HepG2 (cell line): ENCODE measurements around the gene CAPZB. TPM values are rescaled to one million over a fixed set of nuclear protein-coding genes. Genes with fewer than 3 reads are reported as not detected.

Source experiments
- ATAC-seq: fragments of 200-7000 bp; cut with Tn5 transposase; 3 replicates; pipeline ENCODE4 v1.9.1; 2020; ENCODE audit warnings: mild to moderate bottlenecking, moderate library complexity
- BruUV-seq: library from RNA; stranded (reverse); fragments of 400-500 nt; replicated peaks from 2 replicates; lab custom pipeline; 2021; lab: Mats Ljungman, UMichigan
- CTCF ChIA-PET: fragments of 300-600 bp; formaldehyde crosslinking; extraction: SDS; loops from one replicate; lab custom pipeline; 2021; ENCODE audit warnings: low total read pairs, inconsistent platforms, low intra/inter-chr PET ratio; lab: Yijun Ruan, JAX
- POLR2A ChIA-PET: fragments of 350-600 bp; sonication (Branson Sonifier 250); formaldehyde crosslinking; loops from one replicate; lab custom pipeline; 2020; ENCODE audit warnings: antibody characterized with exemption, inconsistent platforms; lab: Yijun Ruan, JAX
- DNase-seq: peaks from one replicate; pipeline ENCODE4 v3.0.0-alpha.2; 2015; ENCODE audit warnings: low spot score
- FAIRE-seq: peaks from 3 replicates; lab custom pipeline; 2011; peaks lifted over from hg19 to GRCh38; lab: Jason Lieb, UNC
- H2AFZ ChIP-seq: one replicate; pipeline ENCODE4 v1.6.1; 2011; ENCODE audit warnings: low read length, inconsistent platforms
- H3K27ac ChIP-seq: fragments of 300-600 bp; 3 replicates; pipeline ENCODE4 v1.8.0; 2011; ENCODE audit warnings: mixed run types, mild to moderate bottlenecking, mixed read lengths, low read length, inconsistent platforms; ENCODE audit not compliant: insufficient read depth; ENCODE audit errors: extremely low read length
- H3K27me3 ChIP-seq, 2 experiments: fragments of 200-600 bp in 1 of 2; 2 replicates in 1 of 2; 3 replicates in 1 of 2; pipeline versions ENCODE4 v1.6.0 to v1.8.0; 2011; ENCODE audit warnings: low read length in 2 of 2, mild to moderate bottlenecking in 2 of 2, moderate library complexity in 2 of 2, inconsistent platforms in 1 of 2; ENCODE audit not compliant: insufficient read depth in 2 of 2, control insufficient read depth in 1 of 2
- H3K36me3 ChIP-seq, 2 experiments: fragments of 200-600 bp in 1 of 2; replicated peaks in 1 of 2; 2 replicates in 1 of 2; 3 replicates in 1 of 2; pipeline versions ENCODE4 v1.5.1 to v1.8.0; 2011; ENCODE audit warnings: low read length in 2 of 2, inconsistent platforms in 1 of 2; ENCODE audit not compliant: insufficient read depth in 2 of 2, control insufficient read depth in 1 of 2
- H3K4me1 ChIP-seq: 2 replicates; pipeline ENCODE4 v1.5.1; 2012; ENCODE audit warnings: low read length, inconsistent platforms; ENCODE audit not compliant: insufficient read depth
- H3K4me2 ChIP-seq: 2 replicates; pipeline ENCODE4 v1.6.0; 2011; ENCODE audit warnings: low read depth, low read length, inconsistent platforms
- H3K4me3 ChIP-seq, 3 experiments: fragments of 200-600 bp in 1 of 3; sonication (generic), shearing (Covaris generic) in 1 of 3; replicated peaks in 1 of 3; 2 replicates each; pipeline ENCODE4 v1.5.1; 2011 to 2016; ENCODE audit warnings: low read length in 3 of 3, inconsistent platforms in 2 of 3, low read depth in 2 of 3, mild to moderate bottlenecking in 2 of 3, control low read depth in 1 of 3, mixed read lengths in 1 of 3; ENCODE audit not compliant: insufficient read depth in 1 of 3
- H3K79me2 ChIP-seq: one replicate; pipeline ENCODE4 v1.6.1; 2011; ENCODE audit warnings: low read length, inconsistent platforms; ENCODE audit not compliant: insufficient read depth
- H3K9ac ChIP-seq: 2 replicates; pipeline ENCODE4 v1.6.0; 2011; ENCODE audit warnings: mild to moderate bottlenecking, low read depth, low read length, inconsistent platforms; ENCODE audit not compliant: insufficient read depth
- H3K9me3 ChIP-seq: 2 replicates; pipeline ENCODE4 v1.5.1; 2012; ENCODE audit warnings: mild to moderate bottlenecking, low read length
- H4K20me1 ChIP-seq: 2 replicates; pipeline ENCODE4 v1.6.0; 2011; ENCODE audit warnings: inconsistent platforms, mild to moderate bottlenecking, low read length, moderate library complexity; ENCODE audit not compliant: insufficient read depth
- ARID3A ChIP-seq: IDR thresholded peaks from 2 replicates; pipeline ENCODE4 v1.6.1; 2012; ENCODE audit warnings: low read depth, low read length, improper control_type of control experiment
- CBX5 ChIP-seq: sonication (generic); formaldehyde crosslinking; IDR thresholded peaks from 2 replicates; pipeline ENCODE4 v1.4.0; 2020; ENCODE audit warnings: missing genetic modification reagents, borderline replicate concordance
- DBP ChIP-seq: sonication (generic); formaldehyde crosslinking; IDR thresholded peaks from 2 replicates; pipeline ENCODE4 v1.4.0; 2020; ENCODE audit warnings: missing genetic modification reagents; ENCODE audit errors: not compliant biosample characterization
- ELK4 ChIP-seq: sonication (generic); formaldehyde crosslinking; IDR thresholded peaks from 2 replicates; pipeline ENCODE4 v1.9.0; 2021; ENCODE audit warnings: missing genetic modification reagents, borderline replicate concordance
- HDAC1 ChIP-seq: sonication (generic); formaldehyde crosslinking; IDR thresholded peaks from 2 replicates; pipeline ENCODE4 v1.5.1; 2020; ENCODE audit warnings: mild to moderate bottlenecking, missing genetic modification reagents
- PCBP1 ChIP-seq: fragments of 200-400 bp; formaldehyde crosslinking; IDR thresholded peaks from 2 replicates; pipeline ENCODE4 v1.6.1; 2017; ENCODE audit warnings: mild to moderate bottlenecking, low read depth, low read length, borderline replicate concordance
- RBM39 ChIP-seq: fragments of 200-400 bp; formaldehyde crosslinking; IDR thresholded peaks from one replicate; pipeline ENCODE4 v1.6.1; 2018; ENCODE audit warnings: antibody characterized with exemption, mild to moderate bottlenecking, low read depth, low read length; ENCODE audit not compliant: poor library complexity, severe bottlenecking
- SMARCE1 ChIP-seq: fragments of 450-650 bp; IDR thresholded peaks from 2 replicates; pipeline ENCODE4 v1.6.1; 2017; ENCODE audit warnings: borderline replicate concordance
- TP53 ChIP-seq: sonication (generic); formaldehyde crosslinking; conservative IDR thresholded peaks from 2 replicates; pipeline ENCODE4 v1.4.0; 2020; ENCODE audit warnings: missing genetic modification reagents
- U2AF2 ChIP-seq: fragments of 200-400 bp; formaldehyde crosslinking; IDR thresholded peaks from 2 replicates; pipeline ENCODE4 v1.6.1; 2017; ENCODE audit warnings: low read depth, mild to moderate bottlenecking, low read length
- YEATS4 ChIP-seq: sonication (generic); formaldehyde crosslinking; IDR thresholded peaks from 2 replicates; pipeline ENCODE4 v1.4.0; 2020; ENCODE audit warnings: missing genetic modification reagents, borderline replicate concordance
- ZNF282 ChIP-seq: fragments of 450-650 bp; IDR thresholded peaks from 2 replicates; pipeline ENCODE4 v1.6.1; 2018; ENCODE audit not compliant: partially characterized antibody
- ZNF639 ChIP-seq: conservative IDR thresholded peaks from 2 replicates; pipeline ENCODE4 v1.6.1; 2018; ENCODE audit warnings: missing genetic modification reagents
- WGBS: methylation state at CpG from one replicate; pipeline ENCODE4 v1.1.6; 2017; ENCODE audit warnings: low lambda C conversion rate; 5-methylcytosine and 5-hydroxymethylcytosine counted together
- in situ Hi-C: cut with HindIII; loops from 2 replicates; pipeline ENCODE4 v1.10.0; 2017; ENCODE audit warnings: low pct_unique_long_range_greater_than_20kb; ENCODE audit not compliant: extremely low pct_ligation_motif_present
- intact Hi-C: fragments of 100-400 bp; cut with micrococcal nuclease; formaldehyde crosslinking; loops from one replicate; pipeline ENCODE4 v1.10.0; 2022; ENCODE audit not compliant: unreplicated experiment
- polyA plus RNA-seq, 8 experiments: library from polyadenylated mRNA; depleted of rRNA in 3 of 8; stranded (reverse) in 7 of 8; unstranded in 1 of 8; fragments of >200 nt; fragmentation: Illumina TruSeq in 4 of 8; extraction: Trizol in 4 of 8; gene quantifications; 2 replicates each; pipeline versions ENCODE4 v1.2.1 to v1.2.3, GENCODE V29; 2011 to 2016; ENCODE audit warnings: low read depth in 4 of 8, missing spikeins in 1 of 8, mixed read lengths in 1 of 8; ENCODE audit not compliant: insufficient read depth in 1 of 8
- total RNA-seq, 5 experiments: library from RNA; depleted of rRNA; stranded (reverse); fragments of >200 nt; fragmentation: Illumina TruSeq; extraction: Trizol; gene quantifications; 2 replicates each; pipeline ENCODE4 v1.2.3, GENCODE V29; 2016; ENCODE audit warnings: low read depth in 1 of 5

CAPZB gene
- total and polyA plus RNA-seq, 2 of the 13 experiments (the other 11 are each of a cell fraction or from before 2014, with no cell fraction given) = 58.9 to 76.9 TPM

GRCh38 chr1:19358710-19359109 is 126.6 kb downstream of the CAPZB start:
- no peak overlapping the region for H2AFZ ChIP-seq
- peaks cover 2% of the 10 kb centered on the region; the same call in 1 of the 2 replicates for H3K4me1 ChIP-seq
- in situ Hi-C loops = no loop called here
- ChIA-PET CTCF (no interaction called here), POLR2A (no interaction called here)
- intact Hi-C loops = no loop called here
- no peak overlapping the region for H3K4me3 ChIP-seq
- H3K27ac ChIP-seq = no peak overlapping the region
- BruUV-seq = no TSS peak
- no peaks in the 10 kb centered on the region for H3K79me2 ChIP-seq
- H3K9me3 ChIP-seq = no peaks in the 10 kb centered on the region
- no peak overlapping the region for H3K4me2 ChIP-seq
- H3K36me3 ChIP-seq = peaks cover 28 to 54% of the 10 kb centered on the region in 2 experiments
- no peak for DNase-seq
- FAIRE-seq = no peak
- no peak for ATAC-seq
- H3K9ac ChIP-seq = no peak overlapping the region
- no peaks in the 10 kb centered on the region for H3K27me3 ChIP-seq
- H4K20me1 ChIP-seq = no peaks in the 10 kb centered on the region
- TF ChIP-seq RBM39 = no peak
- no peak for TF ChIP-seq HDAC1 (CRISPR knock-in tag)
- TF ChIP-seq SMARCE1 = no peak
- TF ChIP-seq DBP (CRISPR knock-in tag) = no peak
- TF ChIP-seq ZNF282 = no peak
- TF ChIP-seq YEATS4 = no peak
- 98% methylated on average over 7 of the region's 8 CpGs for WGBS

GRCh38 chr1:19357299-19357986 is 127.9 kb downstream of the CAPZB start:
- WGBS = 96% methylated on average over 11 of the region's 13 CpGs
- TF ChIP-seq ARID3A (no peak), TP53 (no peak), PCBP1 (no peak), U2AF2 (no peak), CBX5 (CRISPR knock-in tag) (no peak), ZNF639 (no peak), ELK4 (no peak)

More at GRCh38 chr1:19357299-19357986, 127.9 kb downstream of the CAPZB start:
- no peak overlapping the region for H3K4me3 ChIP-seq
- FAIRE-seq (no peak), ATAC-seq (no peak), DNase-seq (no peak)
- no peak overlapping the region for H3K4me2 ChIP-seq
- H3K27ac ChIP-seq = no peak overlapping the region
- no peaks in the 10 kb centered on the region for H3K4me1 ChIP-seq
- H3K79me2 ChIP-seq = no peaks in the 10 kb centered on the region
- H3K9me3 ChIP-seq = no peaks in the 10 kb centered on the region
- in situ Hi-C loops (no loop called here), intact Hi-C loops (no loop called here)
- BruUV-seq = no TSS peak
- no peaks in the 10 kb centered on the region for H4K20me1 ChIP-seq
- peaks cover 36 to 62% of the 10 kb centered on the region in 2 experiments for H3K36me3 ChIP-seq
- H2AFZ ChIP-seq = no peak overlapping the region
- ChIA-PET CTCF (no interaction called here), POLR2A (no interaction called here)
- no peaks in the 10 kb centered on the region for H3K27me3 ChIP-seq
- no peak overlapping the region for H3K9ac ChIP-seq
